Suppressor macrophage treated with lipopolysaccharide for 1 hour (primary cell): ENCODE results near the gene MRPL27.

Source experiments
- DNase-seq, 3 donors: peaks; one replicate each; pipeline ENCODE4 v3.0.0-alpha.2; 2020 to 2022

MRPL27 gene

GRCh38 chr17:50344731-50345365, 28.1 kb downstream of the MRPL27 start:
- DNase-seq: peak; percentile 57 to 59 (median 59)

DNA sequence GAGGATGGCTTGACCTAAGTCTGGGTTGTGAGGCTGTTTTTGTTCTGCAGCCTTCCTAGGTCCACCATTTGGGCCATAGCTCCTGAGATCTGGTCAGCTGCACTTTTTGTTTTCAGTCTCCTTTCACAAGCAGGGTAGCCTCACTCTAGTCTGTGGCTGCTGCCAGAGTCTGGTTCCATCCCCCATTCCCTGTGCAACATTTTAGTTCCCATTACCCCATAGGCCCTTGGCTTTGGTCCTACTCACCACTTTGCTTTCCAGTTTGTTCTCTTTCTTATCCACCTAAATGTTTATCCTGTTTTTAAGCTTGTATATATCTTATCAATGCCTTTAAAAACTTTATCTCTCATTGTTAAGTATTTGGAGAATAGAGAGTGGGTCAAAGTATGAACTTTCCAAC, 33.6 kb downstream of the MRPL27 start:
- no peak for DNase-seq

GRCh38 chr17:50338645-50339044, 34.3 kb downstream of the MRPL27 start:
- DNase-seq: no peak

- no peak for DNase-seq
Measured at GRCh38 chr17:50337956-50338355, 35.0 kb downstream of the MRPL27 start.

- peak in 1 of 3 donors; percentile 16 for DNase-seq
Measured at GRCh38 chr17:50333291-50334057, 39.5 kb downstream of the MRPL27 start.

GRCh38 chr17:50332196-50332595, 40.8 kb downstream of the MRPL27 start:
- DNase-seq: peak in 1 of 3 donors; percentile 24

GRCh38 chr17:50331085-50331791, 41.7 kb downstream of the MRPL27 start:
- DNase-seq: peak; percentile 57 to 75 (median 58)

DNA sequence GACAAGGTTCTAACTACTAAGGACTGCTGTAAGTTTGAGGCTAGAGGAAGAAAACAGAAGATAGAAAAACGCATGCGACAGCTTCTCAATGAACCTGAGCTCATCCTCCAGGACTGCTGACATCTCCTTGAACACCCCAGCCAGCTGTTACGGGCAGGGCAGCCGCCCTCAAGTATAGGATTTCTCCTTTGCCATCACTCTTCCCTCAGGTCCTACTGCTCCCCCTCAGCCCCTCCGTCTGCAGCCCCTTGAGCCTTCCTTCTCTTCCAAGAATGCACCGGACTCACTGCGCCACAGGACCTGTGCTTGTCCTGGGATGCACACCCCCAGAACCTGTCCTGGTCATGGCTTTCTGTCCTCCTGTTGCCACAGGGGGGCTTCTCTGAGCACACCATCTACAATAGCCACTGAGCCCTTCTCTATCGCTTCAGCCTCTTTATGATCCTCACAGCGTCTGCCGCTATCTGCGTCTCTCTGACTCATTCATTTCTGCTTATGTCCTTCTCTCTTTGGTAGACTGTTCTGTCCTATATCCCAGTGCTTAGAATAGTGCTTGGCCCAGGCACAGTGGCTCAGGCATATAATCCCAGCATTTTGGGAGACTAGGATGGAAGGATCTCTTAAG, 42.7 kb downstream of the MRPL27 start:
- DNase-seq: no peak

- DNase-seq: no peak
Measured at GRCh38 chr17:50329716-50330115, 43.3 kb downstream of the MRPL27 start.

DNA sequence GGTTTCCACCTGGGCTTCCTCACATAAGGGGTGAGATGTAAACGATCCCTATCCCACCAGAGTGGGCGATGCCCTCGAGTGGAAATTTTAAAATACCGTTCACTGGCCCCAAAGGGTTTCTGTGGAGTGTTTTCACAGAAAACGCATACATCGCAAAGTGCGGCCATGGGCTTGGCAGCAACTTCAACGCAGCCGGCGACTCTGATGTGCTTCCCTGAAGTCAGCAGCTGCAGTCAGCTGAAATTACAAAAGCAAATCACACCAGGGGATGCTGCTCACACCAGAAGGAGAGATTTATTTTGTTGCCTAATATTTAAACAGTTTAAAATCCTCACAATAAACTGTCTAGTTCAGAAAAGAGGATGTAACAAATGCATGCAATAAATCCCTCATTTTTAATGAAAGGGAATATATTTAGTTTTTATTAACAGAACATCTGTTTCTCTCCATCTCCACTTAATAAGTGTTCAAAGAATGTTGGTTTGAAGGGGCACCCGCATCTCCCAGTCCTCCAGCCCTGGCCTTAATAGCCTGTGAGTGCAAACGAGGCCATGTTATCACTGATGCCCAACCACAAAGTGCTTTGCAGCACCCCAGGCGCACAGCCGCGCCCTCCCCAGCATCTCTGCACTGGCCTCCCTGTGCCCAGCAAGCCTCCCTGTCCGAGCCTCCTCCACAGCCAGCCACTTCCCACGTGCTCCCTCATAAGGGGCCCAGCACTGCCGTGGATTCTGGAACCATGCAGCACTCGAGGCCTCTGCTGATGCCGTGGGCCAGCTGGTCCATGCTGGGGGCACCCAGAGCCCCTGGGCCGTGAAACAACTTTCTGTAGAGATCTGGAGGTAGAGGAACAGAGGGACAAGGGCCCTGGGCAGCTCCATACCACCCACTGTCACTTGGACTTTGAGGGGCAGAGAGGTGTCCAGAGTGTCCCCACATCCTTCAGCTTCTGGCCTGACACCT, 44.3 kb downstream of the MRPL27 start:
- no peak for DNase-seq

- no peak for DNase-seq
Measured at GRCh38 chr17:50326831-50327364, 46.1 kb downstream of the MRPL27 start.

DNA sequence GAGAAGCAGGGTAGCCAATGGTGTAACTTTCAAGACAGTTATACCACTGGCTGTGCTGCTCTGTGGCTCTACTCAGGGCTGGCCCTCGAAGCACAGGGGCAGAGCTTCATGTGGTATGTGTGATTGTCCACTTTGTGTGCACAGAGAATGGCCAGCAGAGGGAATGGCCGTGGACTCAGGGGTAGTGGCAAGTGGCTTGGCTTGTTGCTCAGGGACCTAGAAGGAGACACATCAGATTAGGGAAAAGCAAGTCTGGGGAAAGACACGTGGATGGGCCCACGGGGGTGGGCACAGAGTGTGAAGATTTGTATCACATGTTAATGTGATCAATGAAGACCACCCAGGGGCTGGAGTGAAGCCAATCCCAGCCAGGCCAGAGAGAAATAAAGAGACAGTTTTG, 47.1 kb downstream of the MRPL27 start:
- DNase-seq: no peak

DNA sequence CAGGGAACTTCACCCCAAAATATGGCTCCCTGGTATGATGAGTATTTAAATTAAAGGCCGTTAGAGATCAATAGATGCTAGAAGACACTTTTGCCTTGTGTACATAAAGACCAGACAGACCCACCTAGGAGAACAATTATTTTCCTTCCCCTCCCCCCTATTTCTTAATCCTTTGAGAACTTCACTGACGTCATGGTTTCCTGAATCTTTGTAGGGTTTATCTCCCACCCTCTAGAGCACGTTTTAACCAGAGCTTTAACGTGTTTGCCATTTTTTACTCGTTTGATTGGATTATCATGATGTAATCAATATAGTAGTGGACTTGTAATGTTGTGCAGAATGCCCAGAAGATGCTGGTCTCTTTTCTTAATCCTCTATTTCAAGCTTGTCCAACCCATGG, 49.9 kb downstream of the MRPL27 start:
- no peak for DNase-seq

DNA sequence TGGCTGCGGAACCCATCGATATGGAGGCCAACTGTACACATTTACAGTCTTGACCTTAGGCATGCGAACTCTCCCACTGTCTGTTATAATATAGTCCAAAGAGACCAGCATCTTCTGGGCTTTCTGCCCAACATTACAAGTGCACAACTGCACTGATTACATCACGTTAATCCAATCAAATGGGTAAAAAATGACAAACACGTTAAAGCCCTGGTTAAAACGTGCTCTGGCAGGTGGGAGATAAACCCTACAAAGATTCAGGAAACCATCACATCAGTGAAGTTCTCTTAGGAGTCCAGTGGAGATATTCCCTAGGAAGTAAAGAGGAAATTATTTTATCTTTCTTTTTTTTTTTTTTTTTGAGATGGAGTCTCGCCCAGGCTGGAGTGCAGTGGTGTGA, 50.7 kb downstream of the MRPL27 start:
- DNase-seq: no peak

- no peak for DNase-seq
Measured at GRCh38 chr17:50319306-50320004, 53.5 kb downstream of the MRPL27 start.

GRCh38 chr17:50318501-50319285, 54.3 kb downstream of the MRPL27 start:
- DNase-seq: no peak
